Measurements from ENCODE around the gene SIMC1.

GRCh38 chr5:176356179-176356566, 117.9 kb downstream of the SIMC1 start:
- TF ChIP-seq, protein P1, sequence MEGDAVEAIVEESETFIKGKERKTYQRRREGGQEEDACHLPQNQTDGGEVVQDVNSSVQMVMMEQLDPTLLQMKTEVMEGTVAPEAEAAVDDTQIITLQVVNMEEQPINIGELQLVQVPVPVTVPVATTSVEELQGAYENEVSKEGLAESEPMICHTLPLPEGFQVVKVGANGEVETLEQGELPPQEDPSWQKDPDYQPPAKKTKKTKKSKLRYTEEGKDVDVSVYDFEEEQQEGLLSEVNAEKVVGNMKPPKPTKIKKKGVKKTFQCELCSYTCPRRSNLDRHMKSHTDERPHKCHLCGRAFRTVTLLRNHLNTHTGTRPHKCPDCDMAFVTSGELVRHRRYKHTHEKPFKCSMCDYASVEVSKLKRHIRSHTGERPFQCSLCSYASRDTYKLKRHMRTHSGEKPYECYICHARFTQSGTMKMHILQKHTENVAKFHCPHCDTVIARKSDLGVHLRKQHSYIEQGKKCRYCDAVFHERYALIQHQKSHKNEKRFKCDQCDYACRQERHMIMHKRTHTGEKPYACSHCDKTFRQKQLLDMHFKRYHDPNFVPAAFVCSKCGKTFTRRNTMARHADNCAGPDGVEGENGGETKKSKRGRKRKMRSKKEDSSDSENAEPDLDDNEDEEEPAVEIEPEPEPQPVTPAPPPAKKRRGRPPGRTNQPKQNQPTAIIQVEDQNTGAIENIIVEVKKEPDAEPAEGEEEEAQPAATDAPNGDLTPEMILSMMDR (IDR thresholded peaks at IDR 0.05): no peak
- TF ChIP-seq POLR2A (IDR thresholded peaks at IDR 0.05): no peak
